Mammary epithelial cell (primary cell): Measurements from ENCODE around the gene MDH2.

Experiments used
- EZH2 ChIP-seq: IDR thresholded peaks from 2 replicates; pipeline ENCODE4 v1.6.1; 2012; ENCODE audit warnings: low read length, inconsistent platforms, borderline replicate concordance
- TF ChIP-seq, protein P1 (sequence below), 2 donors: IDR thresholded peaks in 1 of 2; conservative IDR thresholded peaks in 1 of 2; 2 replicates each; pipeline ENCODE4 v1.5.1; 2011 to 2012; ENCODE audit warnings: inconsistent platforms in 2 of 2, low read length in 2 of 2, mild to moderate bottlenecking in 2 of 2, control low read depth in 1 of 2, low read depth in 1 of 2; ENCODE audit not compliant: insufficient read depth in 1 of 2; ENCODE audit errors: extremely low read depth in 1 of 2

DNA sequence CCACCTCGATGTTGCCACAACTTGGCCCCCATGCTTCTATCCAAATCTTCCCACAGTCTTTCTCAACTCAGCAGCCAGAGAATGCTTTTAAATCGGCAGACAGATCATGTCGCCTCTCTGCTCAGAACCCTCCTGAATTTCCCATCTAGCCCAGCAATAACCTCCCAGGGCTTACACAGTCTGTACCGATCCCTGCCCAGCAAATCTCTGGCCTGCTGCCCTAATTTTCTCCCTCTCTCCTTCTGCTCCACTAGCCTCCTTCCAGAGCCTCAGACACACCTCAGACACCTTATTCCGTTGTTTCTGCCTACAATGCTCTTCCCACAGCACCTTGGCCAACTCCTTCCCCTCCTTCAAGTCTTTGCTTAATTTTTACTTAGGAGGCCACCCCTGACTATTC is 32.3 kb downstream of the MDH2 start:
- TF ChIP-seq EZH2 = no peak
- TF ChIP-seq, protein P1, sequence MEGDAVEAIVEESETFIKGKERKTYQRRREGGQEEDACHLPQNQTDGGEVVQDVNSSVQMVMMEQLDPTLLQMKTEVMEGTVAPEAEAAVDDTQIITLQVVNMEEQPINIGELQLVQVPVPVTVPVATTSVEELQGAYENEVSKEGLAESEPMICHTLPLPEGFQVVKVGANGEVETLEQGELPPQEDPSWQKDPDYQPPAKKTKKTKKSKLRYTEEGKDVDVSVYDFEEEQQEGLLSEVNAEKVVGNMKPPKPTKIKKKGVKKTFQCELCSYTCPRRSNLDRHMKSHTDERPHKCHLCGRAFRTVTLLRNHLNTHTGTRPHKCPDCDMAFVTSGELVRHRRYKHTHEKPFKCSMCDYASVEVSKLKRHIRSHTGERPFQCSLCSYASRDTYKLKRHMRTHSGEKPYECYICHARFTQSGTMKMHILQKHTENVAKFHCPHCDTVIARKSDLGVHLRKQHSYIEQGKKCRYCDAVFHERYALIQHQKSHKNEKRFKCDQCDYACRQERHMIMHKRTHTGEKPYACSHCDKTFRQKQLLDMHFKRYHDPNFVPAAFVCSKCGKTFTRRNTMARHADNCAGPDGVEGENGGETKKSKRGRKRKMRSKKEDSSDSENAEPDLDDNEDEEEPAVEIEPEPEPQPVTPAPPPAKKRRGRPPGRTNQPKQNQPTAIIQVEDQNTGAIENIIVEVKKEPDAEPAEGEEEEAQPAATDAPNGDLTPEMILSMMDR (conservative IDR thresholded peaks at IDR 0.05 in 1 of 2, IDR thresholded peaks at IDR 0.05 in 1 of 2; ENCODE audit: extremely low read depth in 1 of 2, insufficient read depth in 1 of 2, low read depth in 1 of 2, low read length in 2 of 2) = no peak
